ENCODE measurements around the gene INTS1.

The INTS1 gene

GRCh38 chr7:1503816-1504775, at the start of gene INTS1:
Gene INTS1 (minus strand): TSS chr7:1504389. CDS start chr7:1503960, 429 bp downstream.
- peak within 1 kb of the TSS; percentile 73 for H3K4me3 ChIP-seq (ENCODE audit: control insufficient read depth, low read depth, low read length)
- TF ChIP-seq CTCF (conservative IDR thresholded peaks at IDR 0.05; ENCODE audit: control insufficient read depth, insufficient read depth, low read depth, low read length) = no peak
- DNase-seq (ENCODE audit: low read depth) = peak; percentile 84

- no peak for DNase-seq (ENCODE audit: low read depth)
- no peak for TF ChIP-seq CTCF (conservative IDR thresholded peaks at IDR 0.05; ENCODE audit: control insufficient read depth, insufficient read depth, low read depth, low read length)
- H3K4me3 ChIP-seq (ENCODE audit: control insufficient read depth, low read depth, low read length) = no peak overlapping the region
Measured at GRCh38 chr7:1553512-1554210, 49.5 kb upstream of the INTS1 start.

- no peak overlapping the region for H3K4me3 ChIP-seq (ENCODE audit: control insufficient read depth, low read depth, low read length)
- DNase-seq (ENCODE audit: low read depth) = no peak
- no peak for TF ChIP-seq CTCF (conservative IDR thresholded peaks at IDR 0.05; ENCODE audit: control insufficient read depth, insufficient read depth, low read depth, low read length)
Measured at GRCh38 chr7:1552200-1552599, 48.0 kb upstream of the INTS1 start.

- no peak for DNase-seq (ENCODE audit: low read depth)
Measured at GRCh38 chr7:1550846-1551155, 46.6 kb upstream of the INTS1 start.

GRCh38 chr7:1550005-1550845, 46.0 kb upstream of the INTS1 start:
- no peak for DNase-seq (ENCODE audit: low read depth)
- no peak for TF ChIP-seq CTCF (conservative IDR thresholded peaks at IDR 0.05; ENCODE audit: control insufficient read depth, insufficient read depth, low read depth, low read length)
- H3K4me3 ChIP-seq (ENCODE audit: control insufficient read depth, low read depth, low read length) = no peak overlapping the region

More at GRCh38 chr7:1550846-1551155, 46.6 kb upstream of the INTS1 start:
- TF ChIP-seq CTCF (conservative IDR thresholded peaks at IDR 0.05; ENCODE audit: control insufficient read depth, insufficient read depth, low read depth, low read length) = no peak
- no peak overlapping the region for H3K4me3 ChIP-seq (ENCODE audit: control insufficient read depth, low read depth, low read length)

GRCh38 chr7:1549357-1550004, 45.3 kb upstream of the INTS1 start:
- DNase-seq (ENCODE audit: low read depth) = no peak
- TF ChIP-seq CTCF (conservative IDR thresholded peaks at IDR 0.05; ENCODE audit: control insufficient read depth, insufficient read depth, low read depth, low read length) = no peak
- H3K4me3 ChIP-seq (ENCODE audit: control insufficient read depth, low read depth, low read length) = no peak overlapping the region
